NCI-H748 (cell line): Measurements from ENCODE around the gene ARHGAP24.

Experiments used
- DNase-seq: peaks from one replicate; lab custom pipeline; 2025; ENCODE audit not compliant: unreplicated experiment; lab: John Stamatoyannopoulos, UW

The ARHGAP24 gene

GRCh38 chr4:85474818-85475630 is at the start of gene ARHGAP24:
TSS of gene ARHGAP24 (plus strand) at chr4:85475150.
- DNase-seq, result peak; percentile 88

DNA sequence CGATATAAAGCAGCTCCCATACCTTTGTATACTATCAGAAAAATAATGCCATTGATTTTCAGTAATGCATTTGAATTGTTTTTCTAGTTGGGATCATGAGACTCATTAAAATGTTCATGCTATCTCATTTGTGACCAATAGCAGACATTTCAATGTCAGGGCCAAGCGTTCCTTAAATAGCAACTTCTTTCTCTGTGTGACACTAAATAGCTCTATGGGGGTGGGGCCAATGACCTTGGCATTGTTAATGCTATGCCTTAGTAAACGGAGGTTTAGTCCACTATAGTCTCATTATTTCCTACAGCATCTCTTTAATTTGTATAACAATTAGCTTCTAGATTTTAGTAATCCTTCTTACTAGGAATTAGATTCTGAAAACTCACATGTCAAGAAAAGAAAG is 48.6 kb upstream of the ARHGAP24 start:
- DNase-seq, result no peak

GRCh38 chr4:85427123-85427522 is 47.8 kb upstream of the ARHGAP24 start:
- DNase-seq, result no peak

DNA sequence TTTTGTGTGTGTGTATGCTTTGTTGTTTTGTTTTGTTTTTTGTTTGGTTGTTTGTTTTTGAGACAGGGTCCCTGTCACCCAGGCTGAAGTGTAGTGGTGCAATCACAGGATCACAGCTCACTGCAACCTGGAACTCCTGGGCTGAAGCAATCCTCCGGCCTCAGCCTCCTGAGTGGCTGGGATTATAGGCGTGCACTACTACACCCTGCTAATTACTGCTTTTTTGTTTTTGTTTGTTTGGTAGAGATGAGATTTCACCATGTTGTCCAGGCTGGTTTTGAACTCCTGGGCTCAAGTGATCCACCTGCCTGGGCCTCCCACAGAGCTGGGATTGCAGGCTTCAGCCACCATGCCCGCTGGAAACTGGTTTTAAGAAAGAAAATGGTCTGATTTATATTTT is 44.7 kb upstream of the ARHGAP24 start:
- no peak for DNase-seq

GRCh38 chr4:85430697-85431096 is 44.3 kb upstream of the ARHGAP24 start:
- no peak for DNase-seq

DNA sequence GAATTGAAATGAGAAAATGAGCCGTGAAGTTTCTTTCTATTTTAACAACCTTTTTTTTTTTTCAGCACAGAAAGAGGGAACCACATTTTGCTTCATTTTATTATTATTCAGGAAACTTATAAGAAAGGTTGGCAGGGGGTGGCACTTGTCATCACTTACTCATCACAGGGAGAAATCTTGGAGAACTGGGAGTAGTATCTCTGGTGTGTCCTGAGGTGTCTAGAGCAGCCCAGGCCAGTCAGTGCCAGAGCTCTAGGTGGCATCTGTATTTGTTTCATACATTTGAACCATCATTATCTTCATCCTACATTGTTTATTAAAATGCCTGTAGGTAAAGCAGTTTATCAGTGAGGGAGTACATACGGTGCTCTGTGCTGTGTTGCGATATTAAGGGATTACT is 43.8 kb upstream of the ARHGAP24 start:
- no peak for DNase-seq

- DNase-seq, result no peak
Observed at GRCh38 chr4:85431881-85432485, 43.0 kb upstream of the ARHGAP24 start.

- DNase-seq, result no peak
Observed at GRCh38 chr4:85445050-85445639, 29.8 kb upstream of the ARHGAP24 start.

- no peak for DNase-seq
Observed at GRCh38 chr4:85446141-85446861, 28.6 kb upstream of the ARHGAP24 start.

DNA sequence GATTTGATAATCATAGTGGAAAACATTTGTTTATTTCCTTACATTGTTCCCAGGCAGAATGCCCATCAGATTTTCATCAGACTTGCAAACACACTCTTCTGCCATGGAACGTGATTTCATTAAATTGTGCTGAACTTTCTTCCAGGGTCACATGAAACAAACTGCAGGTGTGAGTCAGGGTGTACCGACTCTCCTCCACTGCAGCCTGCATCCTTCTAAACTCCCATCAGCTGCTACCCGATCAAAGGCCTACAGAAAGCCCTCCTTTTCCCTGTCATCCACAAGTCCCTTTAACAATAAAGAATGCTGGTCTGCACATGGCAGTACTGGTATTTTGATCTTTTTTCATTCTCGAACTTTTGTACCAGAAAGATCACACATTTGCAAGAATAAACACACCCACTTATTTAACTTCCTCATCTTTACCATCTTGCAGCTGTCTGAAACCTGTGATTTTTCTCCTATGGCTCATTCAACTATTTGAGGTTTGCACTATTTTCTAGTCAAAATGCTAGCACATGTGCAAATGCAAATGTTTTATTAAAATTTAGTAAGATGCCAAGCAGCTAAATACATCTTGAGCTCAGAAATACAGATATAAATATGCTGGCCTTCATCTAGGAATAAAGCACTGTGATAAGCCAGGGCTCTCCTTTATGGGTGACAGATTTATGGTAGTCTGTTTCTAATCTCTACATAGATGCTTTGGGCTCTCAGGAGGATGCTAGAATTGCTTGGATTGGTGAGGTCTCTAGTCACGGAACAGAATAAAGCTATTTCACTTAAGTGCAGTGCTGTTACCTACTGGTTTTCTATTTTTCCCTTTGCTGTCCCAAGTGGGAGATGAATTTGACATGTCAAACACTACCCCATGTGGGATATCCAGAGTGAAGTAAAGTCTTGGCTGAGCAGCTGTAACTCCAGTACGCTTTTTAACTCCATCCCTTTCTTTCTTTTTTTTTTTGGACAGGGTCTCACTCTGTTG is 25.8 kb upstream of the ARHGAP24 start:
- no peak for DNase-seq

DNA sequence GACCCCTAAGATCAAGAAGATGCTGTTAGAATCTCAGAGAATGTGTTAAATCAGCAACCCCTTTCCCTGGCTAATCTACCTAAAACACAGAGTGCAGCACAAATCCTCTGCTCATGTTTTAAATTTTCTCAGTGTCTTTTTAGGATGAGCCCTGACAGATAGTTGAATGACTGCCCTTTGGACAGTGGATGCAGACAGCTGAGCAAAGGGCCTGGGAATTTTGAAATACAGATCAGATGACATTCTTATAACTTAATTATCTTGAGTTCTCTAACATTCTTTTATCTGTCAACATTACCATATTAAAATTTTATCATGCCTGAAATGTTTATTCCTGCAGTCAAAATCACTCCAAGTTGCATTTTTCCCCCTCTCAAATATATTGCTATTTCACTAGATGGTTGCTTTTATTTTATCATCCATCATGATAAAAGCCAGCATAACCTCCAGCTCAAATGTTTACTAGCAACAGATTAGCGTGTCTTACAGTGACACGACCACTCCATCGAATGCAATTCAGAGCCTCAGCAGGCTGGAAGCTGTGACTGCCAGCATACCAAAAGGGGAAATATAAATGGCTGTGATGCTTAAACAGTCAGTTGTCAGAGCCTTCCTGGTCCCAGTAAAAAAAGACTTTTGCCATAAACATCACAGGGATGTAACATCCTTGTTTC is 22.8 kb upstream of the ARHGAP24 start:
- DNase-seq, result no peak

- no peak for DNase-seq
Observed at GRCh38 chr4:85455942-85456341, 19.0 kb upstream of the ARHGAP24 start.

DNA sequence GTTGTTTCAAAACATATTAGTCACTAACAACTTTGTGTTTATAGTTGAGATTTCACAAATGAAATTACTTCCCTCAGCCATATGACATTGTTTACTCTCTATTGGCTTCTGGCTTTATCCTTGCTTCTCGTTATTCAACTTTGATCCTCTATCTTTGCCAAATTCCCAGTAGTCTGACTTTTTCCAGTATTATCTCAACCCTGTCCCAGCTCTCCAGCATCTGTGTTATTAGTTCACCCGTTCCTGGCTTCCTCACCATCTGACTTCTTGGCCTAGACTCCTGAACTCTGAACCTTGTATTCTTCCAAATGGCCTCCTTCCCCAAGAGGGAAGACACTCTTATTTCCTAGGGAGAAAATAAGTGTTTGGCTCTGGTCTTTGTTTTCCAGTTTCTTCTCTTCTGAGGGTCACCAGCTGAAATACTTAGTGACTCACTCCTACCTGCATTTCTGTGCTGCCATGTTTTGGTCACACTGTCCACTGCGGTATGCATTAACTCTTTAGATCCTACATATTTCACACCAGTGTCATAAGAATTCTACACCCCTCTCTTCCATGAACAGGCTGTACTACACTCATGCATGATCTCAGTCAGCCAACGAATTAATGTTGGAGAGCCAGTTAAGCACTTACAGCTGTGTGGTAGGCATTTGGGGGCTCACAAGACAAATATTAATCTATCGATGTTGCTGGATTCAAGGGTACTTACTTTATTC is 17.0 kb upstream of the ARHGAP24 start:
- no peak for DNase-seq

DNA sequence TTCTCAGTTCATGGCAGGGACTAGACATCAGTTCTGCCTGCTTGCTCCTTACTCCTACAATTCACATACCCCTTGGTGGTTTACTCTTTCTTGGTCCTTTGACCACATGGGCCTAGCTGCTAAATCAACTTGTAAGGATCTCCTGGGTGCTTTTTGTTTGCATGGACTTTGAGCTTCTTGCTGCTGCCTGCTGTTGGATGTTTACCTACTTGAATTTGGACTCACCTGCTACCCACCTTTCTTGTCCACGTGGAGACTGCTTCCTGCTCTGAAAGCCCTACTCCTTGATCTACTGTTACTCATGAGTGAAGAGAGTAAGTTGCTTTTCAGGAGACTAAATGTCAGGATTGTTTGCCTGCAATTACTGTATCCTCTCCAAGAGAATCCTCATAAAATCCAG is 15.2 kb upstream of the ARHGAP24 start:
- DNase-seq, result no peak

- DNase-seq, result no peak
Observed at GRCh38 chr4:85474356-85474755, 594 bp upstream of the ARHGAP24 start.

GRCh38 chr4:85475631-85476233 is 782 bp downstream of the ARHGAP24 start:
- peak; percentile 43 for DNase-seq

DNA sequence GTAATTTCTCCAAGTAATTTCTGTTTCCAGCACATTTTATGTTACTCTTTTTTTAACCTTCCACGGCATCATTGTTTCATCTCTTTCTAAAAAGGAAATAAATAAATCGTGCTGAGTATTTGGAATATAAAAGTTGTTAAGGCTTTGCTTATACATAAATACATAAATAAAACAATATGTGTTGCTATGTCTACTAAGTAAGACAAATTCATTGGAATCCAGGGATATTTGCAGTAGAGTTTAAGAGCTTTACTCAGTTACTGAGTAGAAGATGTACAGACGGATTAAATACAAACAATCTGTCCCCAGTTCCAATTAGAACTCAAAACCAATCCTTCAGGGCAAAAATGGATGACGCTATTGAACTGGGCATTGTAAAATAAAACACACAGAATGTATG is 1.4 kb downstream of the ARHGAP24 start:
- DNase-seq, result no peak

GRCh38 chr4:85477534-85477933 is 2.6 kb downstream of the ARHGAP24 start:
- DNase-seq, result no peak

- DNase-seq, result no peak
Observed at GRCh38 chr4:85478576-85478975, 3.6 kb downstream of the ARHGAP24 start.
